K562 (cell line): ENCODE measurements around the gene LAMTOR4. TPM values are rescaled to one million over a fixed set of nuclear protein-coding genes. Genes with fewer than 3 reads are reported as not detected.

Experiments used
- ARHGAP35 ChIP-seq: fragments of 450-650 bp; IDR thresholded peaks from 2 replicates; pipeline ENCODE4 v1.6.1; 2018; ENCODE audit not compliant: partially characterized antibody
- CC2D1A ChIP-seq: fragments of 450-650 bp; IDR thresholded peaks from 2 replicates; pipeline ENCODE4 v1.6.1; 2017; ENCODE audit warnings: mild to moderate bottlenecking
- FOXA1 ChIP-seq: fragments of 450-650 bp; IDR thresholded peaks from 2 replicates; pipeline ENCODE4 v1.6.1; 2016; ENCODE audit warnings: mild to moderate bottlenecking, borderline replicate concordance
- HCFC1 ChIP-seq: IDR thresholded peaks from 2 replicates; pipeline ENCODE4 v1.6.1; 2012; ENCODE audit warnings: low read depth, low read length, improper control_type of control experiment
- KLF16 ChIP-seq: IDR thresholded peaks from 2 replicates; pipeline ENCODE4 v1.6.1; 2016; ENCODE audit warnings: antibody characterized with exemption
- MIER1 ChIP-seq: fragments of 450-650 bp; IDR thresholded peaks from 2 replicates; pipeline ENCODE4 v1.6.1; 2016; ENCODE audit warnings: antibody characterized with exemption, mild to moderate bottlenecking, low read depth
- MTF1 ChIP-seq: fragments of 250-450 bp; sonication (Bioruptor Pico); IDR thresholded peaks from 2 replicates; pipeline ENCODE4 v1.9.0; 2021; ENCODE audit warnings: moderate library complexity, mild to moderate bottlenecking, inconsistent platforms, borderline replicate concordance
- NCOR1 ChIP-seq: fragments of 450-650 bp; IDR thresholded peaks from 2 replicates; pipeline ENCODE4 v1.6.1; 2016; ENCODE audit warnings: mild to moderate bottlenecking, moderate library complexity
- NFRKB ChIP-seq: fragments of 450-650 bp; IDR thresholded peaks from 2 replicates; pipeline ENCODE4 v1.6.1; 2016; ENCODE audit warnings: low read depth
- NUFIP1 ChIP-seq: fragments of 450-650 bp; IDR thresholded peaks from 2 replicates; pipeline ENCODE4 v1.6.1; 2018; ENCODE audit not compliant: partially characterized antibody
- POLR2AphosphoS2 ChIP-seq: IDR thresholded peaks from 2 replicates; pipeline ENCODE4 v1.6.1; 2012; ENCODE audit warnings: low read length, improper control_type of control experiment
- POLR2G ChIP-seq: fragments of 200-400 bp; formaldehyde crosslinking; IDR thresholded peaks from 2 replicates; pipeline ENCODE4 v1.6.1; 2017; ENCODE audit warnings: low read depth, mild to moderate bottlenecking, antibody characterized with exemption, low read length, moderate library complexity
- PRPF4 ChIP-seq: fragments of 200-400 bp; formaldehyde crosslinking; IDR thresholded peaks from one replicate; pipeline ENCODE4 v1.6.1; 2017; ENCODE audit warnings: low read length, low read depth, mild to moderate bottlenecking; ENCODE audit not compliant: insufficient read depth, poor library complexity, severe bottlenecking
- RBM25 ChIP-seq: fragments of 200-400 bp; formaldehyde crosslinking; IDR thresholded peaks from 2 replicates; pipeline ENCODE4 v1.6.1; 2018; ENCODE audit warnings: low read length, low read depth, moderate library complexity; ENCODE audit not compliant: severe bottlenecking
- RFX1 ChIP-seq: fragments of 450-650 bp; IDR thresholded peaks from 2 replicates; pipeline ENCODE4 v1.6.1; 2016; ENCODE audit warnings: mild to moderate bottlenecking, moderate library complexity
- SLC30A9 ChIP-seq: fragments of 250-450 bp; sonication (Bioruptor Pico); IDR thresholded peaks from 2 replicates; pipeline ENCODE4 v1.8.0; 2022; ENCODE audit warnings: mild to moderate bottlenecking, moderate library complexity
- TAL1 ChIP-seq: fragments of 450-650 bp; IDR thresholded peaks from 2 replicates; pipeline ENCODE4 v1.6.1; 2016; ENCODE audit warnings: mild to moderate bottlenecking
- U2AF1 ChIP-seq: fragments of 200-400 bp; formaldehyde crosslinking; optimal IDR thresholded peaks from 2 replicates; pipeline ENCODE3; 2017; ENCODE audit warnings: mild to moderate bottlenecking, low read depth, low read length, moderate library complexity
- WHSC1 ChIP-seq: IDR thresholded peaks from one replicate; pipeline ENCODE4 v1.6.1; 2012; ENCODE audit warnings: low read length, control low read depth, inconsistent platforms
- polyA plus RNA-seq, 8 experiments: library from polyadenylated mRNA; depleted of rRNA in 4 of 8; stranded (reverse) in 5 of 8; unstranded in 3 of 8; fragments of >200 nt; fragmentation: Nextera tagmentation in 2 of 8; fragmentation: Illumina TruSeq in 1 of 8; extraction: Ambion mirVana in 2 of 8; extraction: Trizol in 1 of 8; gene quantifications; 2 replicates each; pipeline versions ENCODE4 v1.2.1 to v1.2.3, GENCODE V29; 2011 to 2014; ENCODE audit warnings: inconsistent platforms in 1 of 8, missing spikeins in 1 of 8
- total RNA-seq, 7 experiments: library from RNA; depleted of rRNA in 6 of 7; stranded (reverse); fragments of >200 nt in 6 of 7; fragmentation: Illumina TruSeq in 2 of 7; extraction: Trizol in 2 of 7; gene quantifications; 2 replicates each; pipeline versions ENCODE4 v1.2.1 to v1.2.3, GENCODE V29; 2011 to 2021; ENCODE audit warnings: low replicate concordance in 1 of 7
- TF ChIP-seq, protein P1 (sequence below): IDR thresholded peaks from 2 replicates; pipeline ENCODE4 v1.6.1; 2011; ENCODE audit warnings: borderline replicate concordance, low read depth, mild to moderate bottlenecking, moderate library complexity, low read length; ENCODE audit not compliant: insufficient read depth, poor library complexity, severe bottlenecking
- TF ChIP-seq, protein P2 (sequence below): sonication (generic); formaldehyde crosslinking; IDR thresholded peaks from 2 replicates; pipeline ENCODE4 v1.8.1; 2023; ENCODE audit warnings: mild to moderate bottlenecking, missing genetic modification reagents
- TF ChIP-seq, protein P3 (sequence below): fragments of 250-450 bp; sonication (Bioruptor Pico); IDR thresholded peaks from 2 replicates; pipeline ENCODE4 v1.9.0; 2021; ENCODE audit warnings: mild to moderate bottlenecking
- TF ChIP-seq, protein P4 (sequence below): sonication (generic); formaldehyde crosslinking; IDR thresholded peaks from 2 replicates; pipeline ENCODE4 v1.5.0; 2020; ENCODE audit warnings: missing genetic modification reagents
- TF ChIP-seq, protein P5 (sequence below): fragments of 250-450 bp; sonication (Bioruptor Pico); IDR thresholded peaks from 2 replicates; pipeline ENCODE4 v1.8.0; 2022; ENCODE audit warnings: moderate library complexity, mild to moderate bottlenecking, inconsistent platforms

LAMTOR4 gene
- total and polyA plus RNA-seq, 9 of the 15 experiments (the other 6 are each of a cell fraction or from before 2014, with no cell fraction given): 79.6 to 314 (median 195) TPM

DNA sequence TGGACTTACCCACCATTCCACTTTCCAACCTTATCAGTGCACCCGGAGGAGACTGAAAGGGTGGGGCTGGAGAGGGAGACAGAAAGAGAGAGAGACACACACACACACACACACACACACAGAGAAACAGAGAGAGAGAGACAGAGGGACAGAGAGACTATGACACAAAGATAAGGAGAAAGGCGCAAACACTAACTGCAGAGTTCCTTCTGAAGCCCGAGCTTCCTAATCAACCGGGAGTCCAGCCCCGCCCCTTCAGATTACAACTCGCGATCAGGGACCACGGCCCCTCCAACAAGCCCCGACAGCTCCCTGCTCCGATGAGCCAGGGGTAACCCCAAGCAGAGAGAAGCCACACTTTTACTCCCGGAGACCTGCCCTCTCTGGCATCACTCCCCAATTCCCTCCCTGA lies 19.2 kb downstream of the LAMTOR4 start (continued):
- TF ChIP-seq, protein P1, sequence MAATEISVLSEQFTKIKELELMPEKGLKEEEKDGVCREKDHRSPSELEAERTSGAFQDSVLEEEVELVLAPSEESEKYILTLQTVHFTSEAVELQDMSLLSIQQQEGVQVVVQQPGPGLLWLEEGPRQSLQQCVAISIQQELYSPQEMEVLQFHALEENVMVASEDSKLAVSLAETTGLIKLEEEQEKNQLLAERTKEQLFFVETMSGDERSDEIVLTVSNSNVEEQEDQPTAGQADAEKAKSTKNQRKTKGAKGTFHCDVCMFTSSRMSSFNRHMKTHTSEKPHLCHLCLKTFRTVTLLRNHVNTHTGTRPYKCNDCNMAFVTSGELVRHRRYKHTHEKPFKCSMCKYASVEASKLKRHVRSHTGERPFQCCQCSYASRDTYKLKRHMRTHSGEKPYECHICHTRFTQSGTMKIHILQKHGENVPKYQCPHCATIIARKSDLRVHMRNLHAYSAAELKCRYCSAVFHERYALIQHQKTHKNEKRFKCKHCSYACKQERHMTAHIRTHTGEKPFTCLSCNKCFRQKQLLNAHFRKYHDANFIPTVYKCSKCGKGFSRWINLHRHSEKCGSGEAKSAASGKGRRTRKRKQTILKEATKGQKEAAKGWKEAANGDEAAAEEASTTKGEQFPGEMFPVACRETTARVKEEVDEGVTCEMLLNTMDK: no peak
- no peak for TF ChIP-seq WHSC1
- no peak for TF ChIP-seq RFX1
- TF ChIP-seq SLC30A9: no peak
- TF ChIP-seq, protein P2, sequence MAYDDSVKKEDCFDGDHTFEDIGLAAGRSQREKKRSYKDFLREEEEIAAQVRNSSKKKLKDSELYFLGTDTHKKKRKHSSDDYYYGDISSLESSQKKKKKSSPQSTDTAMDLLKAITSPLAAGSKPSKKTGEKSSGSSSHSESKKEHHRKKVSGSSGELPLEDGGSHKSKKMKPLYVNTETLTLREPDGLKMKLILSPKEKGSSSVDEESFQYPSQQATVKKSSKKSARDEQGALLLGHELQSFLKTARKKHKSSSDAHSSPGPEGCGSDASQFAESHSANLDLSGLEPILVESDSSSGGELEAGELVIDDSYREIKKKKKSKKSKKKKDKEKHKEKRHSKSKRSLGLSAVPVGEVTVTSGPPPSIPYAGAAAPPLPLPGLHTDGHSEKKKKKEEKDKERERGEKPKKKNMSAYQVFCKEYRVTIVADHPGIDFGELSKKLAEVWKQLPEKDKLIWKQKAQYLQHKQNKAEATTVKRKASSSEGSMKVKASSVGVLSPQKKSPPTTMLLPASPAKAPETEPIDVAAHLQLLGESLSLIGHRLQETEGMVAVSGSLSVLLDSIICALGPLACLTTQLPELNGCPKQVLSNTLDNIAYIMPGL (CRISPR knock-in tag): no peak
- 0 out of 2 replicates have a peak, but pooled peaks have one; percentile 74 for TF ChIP-seq MIER1
- no peak for TF ChIP-seq U2AF1
- peak; percentile 88 for TF ChIP-seq NCOR1
- TF ChIP-seq CC2D1A: peak; percentile 83
- no peak for TF ChIP-seq RBM25
- peak; percentile 80; the same call in 1 of the 2 replicates for TF ChIP-seq NFRKB
- no peak for TF ChIP-seq MTF1 (CRISPR knock-in tag)
- TF ChIP-seq, protein P3, sequence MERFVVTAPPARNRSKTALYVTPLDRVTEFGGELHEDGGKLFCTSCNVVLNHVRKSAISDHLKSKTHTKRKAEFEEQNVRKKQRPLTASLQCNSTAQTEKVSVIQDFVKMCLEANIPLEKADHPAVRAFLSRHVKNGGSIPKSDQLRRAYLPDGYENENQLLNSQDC (CRISPR knock-in tag): no peak
- TF ChIP-seq HCFC1: no peak
- no peak for TF ChIP-seq PRPF4
- TF ChIP-seq, protein P4, sequence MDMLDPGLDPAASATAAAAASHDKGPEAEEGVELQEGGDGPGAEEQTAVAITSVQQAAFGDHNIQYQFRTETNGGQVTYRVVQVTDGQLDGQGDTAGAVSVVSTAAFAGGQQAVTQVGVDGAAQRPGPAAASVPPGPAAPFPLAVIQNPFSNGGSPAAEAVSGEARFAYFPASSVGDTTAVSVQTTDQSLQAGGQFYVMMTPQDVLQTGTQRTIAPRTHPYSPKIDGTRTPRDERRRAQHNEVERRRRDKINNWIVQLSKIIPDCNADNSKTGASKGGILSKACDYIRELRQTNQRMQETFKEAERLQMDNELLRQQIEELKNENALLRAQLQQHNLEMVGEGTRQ (CRISPR knock-in tag): no peak
- TF ChIP-seq, protein P5, sequence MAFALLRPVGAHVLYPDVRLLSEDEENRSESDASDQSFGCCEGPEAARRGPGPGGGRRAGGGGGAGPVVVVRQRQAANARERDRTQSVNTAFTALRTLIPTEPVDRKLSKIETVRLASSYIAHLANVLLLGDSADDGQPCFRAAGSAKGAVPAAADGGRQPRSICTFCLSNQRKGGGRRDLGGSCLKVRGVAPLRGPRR (CRISPR knock-in tag): no peak
- peak; percentile 63 for TF ChIP-seq TAL1
- no peak for TF ChIP-seq FOXA1
- TF ChIP-seq POLR2AphosphoS2: no peak
- TF ChIP-seq POLR2G: no peak
- TF ChIP-seq ARHGAP35: peak; percentile 42
- no peak for TF ChIP-seq KLF16
- no peak for TF ChIP-seq NUFIP1
